Hepatocyte (in vitro differentiated cells): ENCODE data around the gene ADSS2.

Source experiments
- EZH2 ChIP-seq: fragments of 200-600 bp; sonication (generic); IDR thresholded peaks from 2 replicates; pipeline ENCODE4 v1.6.1; 2016; ENCODE audit warnings: antibody characterized with exemption, mild to moderate bottlenecking, borderline replicate concordance
- EZH2phosphoT487 ChIP-seq: fragments of 200-600 bp; sonication (generic); IDR thresholded peaks from one replicate; pipeline ENCODE4 v1.6.1; 2018; ENCODE audit warnings: antibody characterized with exemption, mild to moderate bottlenecking, low read depth, moderate library complexity; ENCODE audit not compliant: unreplicated experiment, severe bottlenecking
- TF ChIP-seq, protein P1 (sequence below): fragments of 200-600 bp; sonication (generic); IDR thresholded peaks from 2 replicates; pipeline ENCODE4 v1.5.1; 2016; ENCODE audit warnings: antibody characterized with exemption, mild to moderate bottlenecking; ENCODE audit not compliant: poor library complexity

GRCh38 chr1:244436336-244437085 is 15.2 kb downstream of the ADSS2 start:
- TF ChIP-seq, protein P1, sequence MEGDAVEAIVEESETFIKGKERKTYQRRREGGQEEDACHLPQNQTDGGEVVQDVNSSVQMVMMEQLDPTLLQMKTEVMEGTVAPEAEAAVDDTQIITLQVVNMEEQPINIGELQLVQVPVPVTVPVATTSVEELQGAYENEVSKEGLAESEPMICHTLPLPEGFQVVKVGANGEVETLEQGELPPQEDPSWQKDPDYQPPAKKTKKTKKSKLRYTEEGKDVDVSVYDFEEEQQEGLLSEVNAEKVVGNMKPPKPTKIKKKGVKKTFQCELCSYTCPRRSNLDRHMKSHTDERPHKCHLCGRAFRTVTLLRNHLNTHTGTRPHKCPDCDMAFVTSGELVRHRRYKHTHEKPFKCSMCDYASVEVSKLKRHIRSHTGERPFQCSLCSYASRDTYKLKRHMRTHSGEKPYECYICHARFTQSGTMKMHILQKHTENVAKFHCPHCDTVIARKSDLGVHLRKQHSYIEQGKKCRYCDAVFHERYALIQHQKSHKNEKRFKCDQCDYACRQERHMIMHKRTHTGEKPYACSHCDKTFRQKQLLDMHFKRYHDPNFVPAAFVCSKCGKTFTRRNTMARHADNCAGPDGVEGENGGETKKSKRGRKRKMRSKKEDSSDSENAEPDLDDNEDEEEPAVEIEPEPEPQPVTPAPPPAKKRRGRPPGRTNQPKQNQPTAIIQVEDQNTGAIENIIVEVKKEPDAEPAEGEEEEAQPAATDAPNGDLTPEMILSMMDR: no peak
- TF ChIP-seq EZH2 (no peak), EZH2phosphoT487 (no peak)
